ENCODE data around the gene TBC1D5. TPM values are rescaled to one million over a fixed set of nuclear protein-coding genes. Genes with fewer than 3 reads are reported as not detected.

The TBC1D5 gene
- total RNA-seq, 2 donors from 2014 or later, result 68.8 to 77.7 TPM

- no peak overlapping the region for H3K27ac Mint-ChIP-seq
- TF ChIP-seq CTCF (conservative IDR thresholded peaks at IDR 0.05), result no peak
- Histone ChIP-seq H3K9me3 (ENCODE audit: control insufficient read depth, low read length) (peaks cover 4% of the 10 kb centered on the region), H3K27ac (ENCODE audit: low read depth, low read length) (no peak overlapping the region), H3K4me1 (ENCODE audit: control insufficient read depth, insufficient read depth, low read length) (no peaks in the 10 kb centered on the region), H3K27me3 (ENCODE audit: control insufficient read depth, insufficient read depth, low read length, poor library complexity, severe bottlenecking) (no peaks in the 10 kb centered on the region), H3K9ac (ENCODE audit: extremely low read depth, low read length, poor library complexity, severe bottlenecking) (no peak overlapping the region), H3K36me3 (ENCODE audit: control insufficient read depth, insufficient read depth, low read length) (peaks cover 1% of the 10 kb centered on the region), H3K4me3 (ENCODE audit: low read length) (no peak overlapping the region)
- WGBS, 2 experiments (ENCODE audit: insufficient coverage in 1 of 2, insufficient read length in 1 of 2), result 92 to 100% methylated on average over 4 of the region's 4 CpGs
- no peak overlapping the region for H3K4me3 Mint-ChIP-seq
- no peaks in the 10 kb centered on the region for H3K27me3 Mint-ChIP-seq (ENCODE audit: insufficient read depth)
- no peaks in the 10 kb centered on the region for H3K4me1 Mint-ChIP-seq
- DNase-seq, result no peak
- peaks cover 19% of the 10 kb centered on the region for H3K36me3 Mint-ChIP-seq (ENCODE audit: low read depth)
- peaks cover 11% of the 10 kb centered on the region for H3K9me3 Mint-ChIP-seq
Observed at GRCh38 chr3:17207979-17208378, 534.5 kb downstream of the TBC1D5 start.

- H3K27ac ChIP-seq (ENCODE audit: low read depth, low read length), result no peak overlapping the region
- no peak overlapping the region for H3K4me3 ChIP-seq (ENCODE audit: low read length)
- H3K4me1 Mint-ChIP-seq, result no peaks in the 10 kb centered on the region
- H3K36me3 ChIP-seq (ENCODE audit: control insufficient read depth, insufficient read depth, low read length), result peaks cover 4% of the 10 kb centered on the region
- H3K9ac ChIP-seq (ENCODE audit: extremely low read depth, low read length, poor library complexity, severe bottlenecking), result no peak overlapping the region
- no peaks in the 10 kb centered on the region for H3K27me3 ChIP-seq (ENCODE audit: control insufficient read depth, insufficient read depth, low read length, poor library complexity, severe bottlenecking)
- peaks cover 21% of the 10 kb centered on the region for H3K9me3 Mint-ChIP-seq
- H3K4me1 ChIP-seq (ENCODE audit: control insufficient read depth, insufficient read depth, low read length), result no peaks in the 10 kb centered on the region
- no peak overlapping the region for H3K27ac Mint-ChIP-seq
- peaks cover 14% of the 10 kb centered on the region for H3K9me3 ChIP-seq (ENCODE audit: control insufficient read depth, low read length)
- no peak for TF ChIP-seq CTCF (conservative IDR thresholded peaks at IDR 0.05)
- H3K4me3 Mint-ChIP-seq, result no peak overlapping the region
- no peaks in the 10 kb centered on the region for H3K27me3 Mint-ChIP-seq (ENCODE audit: insufficient read depth)
- DNase-seq, result no peak
- H3K36me3 Mint-ChIP-seq (ENCODE audit: low read depth), result peaks cover 27% of the 10 kb centered on the region
Observed at GRCh38 chr3:17207019-17207418, 535.4 kb downstream of the TBC1D5 start.

- Mint-ChIP-seq H3K36me3 (ENCODE audit: low read depth) (peaks cover 41% of the 10 kb centered on the region), H3K9me3 (peaks cover 27% of the 10 kb centered on the region)
Observed at GRCh38 chr3:17204049-17204650, 538.3 kb downstream of the TBC1D5 start.

More at GRCh38 chr3:17204049-17204650, 538.3 kb downstream of the TBC1D5 start:
- Mint-ChIP-seq H3K27ac (no peak overlapping the region), H3K4me3 (no peak overlapping the region), H3K27me3 (ENCODE audit: insufficient read depth) (no peaks in the 10 kb centered on the region), H3K4me1 (no peaks in the 10 kb centered on the region)
- peaks cover 4% of the 10 kb centered on the region for H3K36me3 ChIP-seq (ENCODE audit: control insufficient read depth, insufficient read depth, low read length)
- WGBS, 2 experiments (ENCODE audit: insufficient coverage in 1 of 2, insufficient read length in 1 of 2), result 80 to 100% methylated on average over 1 to 3 of the region's 3 CpGs
- no peaks in the 10 kb centered on the region for H3K27me3 ChIP-seq (ENCODE audit: control insufficient read depth, insufficient read depth, low read length, poor library complexity, severe bottlenecking)
- DNase-seq, result no peak
- H3K4me1 ChIP-seq (ENCODE audit: control insufficient read depth, insufficient read depth, low read length), result no peaks in the 10 kb centered on the region
- H3K9ac ChIP-seq (ENCODE audit: extremely low read depth, low read length, poor library complexity, severe bottlenecking), result no peak overlapping the region
- no peak overlapping the region for H3K27ac ChIP-seq (ENCODE audit: low read depth, low read length)
- TF ChIP-seq CTCF (conservative IDR thresholded peaks at IDR 0.05), result no peak
- peaks cover 17% of the 10 kb centered on the region for H3K9me3 ChIP-seq (ENCODE audit: control insufficient read depth, low read length)
- H3K4me3 ChIP-seq (ENCODE audit: low read length), result no peak overlapping the region
